ENCODE results near the gene RPS15A. TPM values are rescaled to one million over a fixed set of nuclear protein-coding genes. Genes with fewer than 3 reads are reported as not detected.

Gene RPS15A
- total RNA-seq, 2 donors from 2014 or later = 1,367 to 1,664 TPM

- no peaks in the 10 kb centered on the region for H3K4me1 Mint-ChIP-seq
- no peaks in the 10 kb centered on the region for H3K27me3 ChIP-seq (ENCODE audit: control insufficient read depth, insufficient read depth, low read length, poor library complexity, severe bottlenecking)
Measured at GRCh38 chr16:18816286-18816685, 26.2 kb upstream of the RPS15A start.

GRCh38 chr16:18811925-18812324, 21.8 kb upstream of the RPS15A start:
- Mint-ChIP-seq H3K9me3 (no peaks in the 10 kb centered on the region), H3K36me3 (ENCODE audit: low read depth) (peaks cover 76% of the 10 kb centered on the region), H3K4me1 (peaks cover 6% of the 10 kb centered on the region), H3K27ac (no peak overlapping the region), H3K27me3 (ENCODE audit: insufficient read depth) (no peaks in the 10 kb centered on the region), H3K4me3 (no peak overlapping the region)
- H3K27me3 ChIP-seq (ENCODE audit: control insufficient read depth, insufficient read depth, low read length, poor library complexity, severe bottlenecking) = no peaks in the 10 kb centered on the region
- no peak for DNase-seq
- peaks cover 79% of the 10 kb centered on the region for H3K36me3 ChIP-seq (ENCODE audit: control insufficient read depth, insufficient read depth, low read length)
- H3K9me3 ChIP-seq (ENCODE audit: control insufficient read depth, low read length) = peaks cover 16% of the 10 kb centered on the region
- no peak overlapping the region for H3K4me3 ChIP-seq (ENCODE audit: low read length)
- 83 to 99% methylated on average over 2 to 3 of the region's 3 CpGs for WGBS, 2 experiments (ENCODE audit: insufficient coverage in 1 of 2, insufficient read length in 1 of 2)
- TF ChIP-seq CTCF (conservative IDR thresholded peaks at IDR 0.05) = no peak
- H3K9ac ChIP-seq (ENCODE audit: extremely low read depth, low read length, poor library complexity, severe bottlenecking) = no peak overlapping the region
- no peak overlapping the region for H3K27ac ChIP-seq (ENCODE audit: low read depth, low read length)
- H3K4me1 ChIP-seq (ENCODE audit: control insufficient read depth, insufficient read depth, low read length) = peaks cover 6% of the 10 kb centered on the region

More at GRCh38 chr16:18816286-18816685, 26.2 kb upstream of the RPS15A start:
- Mint-ChIP-seq H3K27ac (no peak overlapping the region), H3K27me3 (ENCODE audit: insufficient read depth) (no peaks in the 10 kb centered on the region), H3K9me3 (no peaks in the 10 kb centered on the region), H3K36me3 (ENCODE audit: low read depth) (peaks cover 65% of the 10 kb centered on the region), H3K4me3 (no peak overlapping the region)
- Histone ChIP-seq H3K27ac (ENCODE audit: low read depth, low read length) (no peak overlapping the region), H3K9ac (ENCODE audit: extremely low read depth, low read length, poor library complexity, severe bottlenecking) (no peak overlapping the region), H3K4me1 (ENCODE audit: control insufficient read depth, insufficient read depth, low read length) (no peaks in the 10 kb centered on the region), H3K4me3 (ENCODE audit: low read length) (no peak overlapping the region), H3K9me3 (ENCODE audit: control insufficient read depth, low read length) (no peaks in the 10 kb centered on the region), H3K36me3 (ENCODE audit: control insufficient read depth, insufficient read depth, low read length) (peaks cover 75% of the 10 kb centered on the region)
- no peak for TF ChIP-seq CTCF (conservative IDR thresholded peaks at IDR 0.05)
- WGBS, 2 experiments (ENCODE audit: insufficient coverage in 1 of 2, insufficient read length in 1 of 2) = 95 to 97% methylated on average over 3 of the region's 3 CpGs
- DNase-seq = no peak

GRCh38 chr16:18809165-18809564, 19.0 kb upstream of the RPS15A start:
- H3K4me3 Mint-ChIP-seq = no peak overlapping the region
- peaks cover 16% of the 10 kb centered on the region for H3K9me3 ChIP-seq (ENCODE audit: control insufficient read depth, low read length)
- no peak overlapping the region for H3K4me3 ChIP-seq (ENCODE audit: low read length)
- WGBS, 2 experiments (ENCODE audit: insufficient coverage in 1 of 2, insufficient read length in 1 of 2) = 93 to 94% methylated on average over 10 to 13 of the region's 13 CpGs
- H3K36me3 ChIP-seq (ENCODE audit: control insufficient read depth, insufficient read depth, low read length) = peaks cover 60% of the 10 kb centered on the region
- H3K4me1 Mint-ChIP-seq = peaks cover 32% of the 10 kb centered on the region
- no peaks in the 10 kb centered on the region for H3K27me3 ChIP-seq (ENCODE audit: control insufficient read depth, insufficient read depth, low read length, poor library complexity, severe bottlenecking)
- no peak for DNase-seq
- H3K27ac ChIP-seq (ENCODE audit: low read depth, low read length) = no peak overlapping the region
- no peaks in the 10 kb centered on the region for H3K9me3 Mint-ChIP-seq
- H3K27me3 Mint-ChIP-seq (ENCODE audit: insufficient read depth) = no peaks in the 10 kb centered on the region
- peaks cover 9% of the 10 kb centered on the region for H3K4me1 ChIP-seq (ENCODE audit: control insufficient read depth, insufficient read depth, low read length)
- no peak for TF ChIP-seq CTCF (conservative IDR thresholded peaks at IDR 0.05)
- H3K27ac Mint-ChIP-seq = no peak overlapping the region
- peaks cover 59% of the 10 kb centered on the region for H3K36me3 Mint-ChIP-seq (ENCODE audit: low read depth)
- no peak overlapping the region for H3K9ac ChIP-seq (ENCODE audit: extremely low read depth, low read length, poor library complexity, severe bottlenecking)
